ENCODE measurements around the gene LTB4R.

- TF ChIP-seq CHD2 (IDR thresholded peaks at IDR 0.05; ENCODE audit: low read length, partially characterized antibody) (no peak), EP300 (IDR thresholded peaks at IDR 0.05) (no peak), POLR2A (IDR thresholded peaks at IDR 0.05; ENCODE audit: low read length) (no peak), ESRRA (IDR thresholded peaks at IDR 0.05; ENCODE audit: borderline replicate concordance, low read length) (no peak), RFX5 (IDR thresholded peaks at IDR 0.05) (no peak), BHLHE40 (IDR thresholded peaks at IDR 0.05; ENCODE audit: low read depth, low read length) (no peak), MAFK (IDR thresholded peaks at IDR 0.05; ENCODE audit: partially characterized antibody) (no peak)
Observed at GRCh38 chr14:24356208-24356607, 44.9 kb downstream of the LTB4R start.
